PC-9 (cell line): ENCODE data around the gene ST3GAL6. TPM values are rescaled to one million over a fixed set of nuclear protein-coding genes. Genes with fewer than 3 reads are reported as not detected.

Experiments
- BruUV-seq: library from RNA; stranded (reverse); fragments of 400-500 nt; replicated peaks from 2 replicates; lab custom pipeline; 2021; lab: Mats Ljungman, UMichigan
- CTCF ChIA-PET: fragments of 300-600 bp; sonication (Branson Sonifier 250); formaldehyde crosslinking; loops from one replicate; lab custom pipeline; 2022; ENCODE audit warnings: antibody characterized with exemption; lab: Charles Lee
- POLR2A ChIA-PET: fragments of 300-600 bp; sonication (Branson Sonifier 250); formaldehyde crosslinking; loops from one replicate; lab custom pipeline; 2022; ENCODE audit warnings: antibody characterized with exemption; ENCODE audit not compliant: unreplicated experiment; lab: Charles Lee
- DNase-seq, 2 experiments: peaks; one replicate each; pipeline versions ENCODE4 v3.0.0 to v3.0.0-alpha.2; 2015 to 2022; ENCODE audit warnings: mixed read lengths in 1 of 2
- H2AFZ ChIP-seq: fragments of 200-600 bp; sonication (generic); 2 replicates; pipeline ENCODE4 v1.8.1; 2017; ENCODE audit warnings: antibody characterized with exemption
- H3F3A ChIP-seq: fragments of 200-600 bp; sonication (generic); 2 replicates; pipeline ENCODE4 v1.8.1; 2017; ENCODE audit warnings: antibody characterized with exemption, mild to moderate bottlenecking, low read depth; ENCODE audit not compliant: insufficient read depth
- H3K27ac ChIP-seq: fragments of 200-600 bp; sonication (generic); 2 replicates; pipeline ENCODE4 v1.6.1; 2016; ENCODE audit warnings: mixed run types
- H3K27me3 ChIP-seq: fragments of 200-600 bp; sonication (generic); 2 replicates; pipeline ENCODE4 v1.6.1; 2016; ENCODE audit warnings: low read depth, mixed run types; ENCODE audit not compliant: insufficient read depth
- H3K36me3 ChIP-seq: fragments of 200-600 bp; sonication (generic); 2 replicates; pipeline ENCODE4 v1.6.1; 2016; ENCODE audit warnings: low read depth, mixed run types
- H3K4me1 ChIP-seq: fragments of 200-600 bp; sonication (generic); replicated peaks from 2 replicates; pipeline ENCODE4 v1.6.1; 2016; ENCODE audit warnings: mixed run types; ENCODE audit not compliant: insufficient read depth
- H3K4me2 ChIP-seq: fragments of 200-600 bp; sonication (generic); 2 replicates; pipeline ENCODE4 v1.6.1; 2017; ENCODE audit warnings: mixed run types
- H3K4me3 ChIP-seq: fragments of 200-600 bp; sonication (generic); 2 replicates; pipeline ENCODE4 v1.6.1; 2016; ENCODE audit warnings: mixed run types
- H3K79me2 ChIP-seq: fragments of 200-600 bp; sonication (generic); 2 replicates; pipeline ENCODE4 v1.6.1; 2017; ENCODE audit warnings: low read depth, mixed run types
- H3K9me2 ChIP-seq: fragments of 200-600 bp; sonication (generic); 2 replicates; pipeline ENCODE4 v1.8.1; 2017; ENCODE audit warnings: mild to moderate bottlenecking; ENCODE audit not compliant: insufficient read depth
- H3K9me3 ChIP-seq: fragments of 200-600 bp; sonication (generic); 2 replicates; pipeline ENCODE4 v1.8.1; 2016; ENCODE audit warnings: low read depth; ENCODE audit not compliant: insufficient read depth
- H4K20me1 ChIP-seq: fragments of 200-600 bp; sonication (generic); 2 replicates; pipeline ENCODE4 v1.8.1; 2017; ENCODE audit not compliant: insufficient read depth
- EZH2 ChIP-seq: fragments of 200-600 bp; sonication (generic); IDR thresholded peaks from 2 replicates; pipeline ENCODE4 v1.8.0; 2017; ENCODE audit warnings: antibody characterized with exemption, low read depth
- intact Hi-C: fragments of 100-400 bp; cut with micrococcal nuclease; formaldehyde crosslinking; loops from one replicate; pipeline ENCODE4 v1.10.0; 2022; ENCODE audit not compliant: unreplicated experiment
- total RNA-seq: library from RNA; stranded (reverse); gene quantifications from 2 replicates; pipeline ENCODE4 v1.2.3, GENCODE V29; 2021
- TF ChIP-seq, protein P1 (sequence below): fragments of 200-600 bp; sonication (generic); conservative IDR thresholded peaks from 2 replicates; pipeline ENCODE4 v1.6.1; 2017; ENCODE audit warnings: mixed run types, antibody characterized with exemption, mild to moderate bottlenecking, moderate library complexity

ST3GAL6 gene
- total RNA-seq, 1 experiment from 2014 or later: 5.4 TPM

DNA sequence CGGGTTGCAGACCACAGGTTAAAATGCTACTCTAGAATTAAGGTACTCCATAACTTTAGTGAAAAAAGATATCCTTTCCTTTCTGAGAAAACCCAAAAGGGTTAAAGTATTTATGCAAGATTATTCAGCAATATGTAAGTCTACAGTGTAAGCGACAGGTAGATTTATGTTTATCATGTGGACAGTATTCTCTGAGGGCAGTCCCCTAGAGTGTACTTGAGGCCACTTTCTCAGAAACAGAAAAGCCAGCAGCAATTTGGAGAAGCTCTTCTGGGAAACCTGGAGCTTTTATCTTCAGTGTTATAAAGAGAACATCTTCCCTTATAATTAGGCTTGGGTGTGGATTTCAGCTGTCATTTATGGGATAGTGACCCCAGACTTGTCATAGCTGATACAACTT, 8.9 kb downstream of the ST3GAL6 start:
- no TSS peak for BruUV-seq
- Histone ChIP-seq H3K9me2 (no peaks in the 10 kb centered on the region), H3K4me2 (no peak overlapping the region), H3K27me3 (no peaks in the 10 kb centered on the region), H3K4me3 (no peak overlapping the region), H3F3A (no peaks in the 10 kb centered on the region), H3K4me1 (no peaks in the 10 kb centered on the region), H3K9me3 (no peaks in the 10 kb centered on the region), H4K20me1 (no peaks in the 10 kb centered on the region), H3K79me2 (no peaks in the 10 kb centered on the region), H3K27ac (no peak overlapping the region), H2AFZ (no peak overlapping the region), H3K36me3 (no peaks in the 10 kb centered on the region)
- DNase-seq: no peak
- ChIA-PET CTCF (no interaction called here), POLR2A (no interaction called here)
- intact Hi-C loops: no loop called here
- TF ChIP-seq, protein P1, sequence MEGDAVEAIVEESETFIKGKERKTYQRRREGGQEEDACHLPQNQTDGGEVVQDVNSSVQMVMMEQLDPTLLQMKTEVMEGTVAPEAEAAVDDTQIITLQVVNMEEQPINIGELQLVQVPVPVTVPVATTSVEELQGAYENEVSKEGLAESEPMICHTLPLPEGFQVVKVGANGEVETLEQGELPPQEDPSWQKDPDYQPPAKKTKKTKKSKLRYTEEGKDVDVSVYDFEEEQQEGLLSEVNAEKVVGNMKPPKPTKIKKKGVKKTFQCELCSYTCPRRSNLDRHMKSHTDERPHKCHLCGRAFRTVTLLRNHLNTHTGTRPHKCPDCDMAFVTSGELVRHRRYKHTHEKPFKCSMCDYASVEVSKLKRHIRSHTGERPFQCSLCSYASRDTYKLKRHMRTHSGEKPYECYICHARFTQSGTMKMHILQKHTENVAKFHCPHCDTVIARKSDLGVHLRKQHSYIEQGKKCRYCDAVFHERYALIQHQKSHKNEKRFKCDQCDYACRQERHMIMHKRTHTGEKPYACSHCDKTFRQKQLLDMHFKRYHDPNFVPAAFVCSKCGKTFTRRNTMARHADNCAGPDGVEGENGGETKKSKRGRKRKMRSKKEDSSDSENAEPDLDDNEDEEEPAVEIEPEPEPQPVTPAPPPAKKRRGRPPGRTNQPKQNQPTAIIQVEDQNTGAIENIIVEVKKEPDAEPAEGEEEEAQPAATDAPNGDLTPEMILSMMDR: no peak
- TF ChIP-seq EZH2: no peak

DNA sequence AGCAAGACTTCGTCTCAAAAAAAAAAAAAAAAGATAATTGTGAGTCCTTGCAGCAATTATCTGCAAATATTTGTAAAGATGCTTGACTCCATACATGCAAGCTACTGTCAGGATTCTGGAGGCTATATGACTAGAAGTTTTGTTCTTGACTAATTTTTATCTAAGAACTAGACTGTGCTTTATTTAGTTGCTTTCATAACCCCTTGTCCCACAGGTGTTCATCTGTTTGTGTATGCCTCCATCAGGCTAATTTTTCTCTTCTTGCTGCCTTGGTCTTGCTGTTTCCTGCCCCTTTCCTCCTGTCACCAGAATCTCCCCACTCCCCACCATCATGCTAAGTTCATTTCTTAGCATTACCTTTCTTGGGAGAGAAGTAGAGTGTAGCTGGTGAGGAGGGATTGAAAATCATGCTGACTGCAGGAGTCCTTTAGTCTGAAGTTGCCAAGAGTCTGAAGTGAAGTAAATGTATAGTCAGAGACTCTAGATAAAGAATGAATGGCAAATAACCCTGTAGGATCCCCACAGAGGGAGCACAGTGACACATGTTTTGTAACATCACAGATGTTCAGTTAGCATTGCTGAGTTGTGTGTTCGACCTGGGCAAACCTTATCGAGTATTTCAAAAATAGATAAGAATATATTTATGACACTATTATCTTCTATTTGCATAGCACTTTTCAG, 12.5 kb downstream of the ST3GAL6 start:
- Histone ChIP-seq H3K9me2 (no peaks in the 10 kb centered on the region), H3K79me2 (no peaks in the 10 kb centered on the region), H3K27ac (no peak overlapping the region), H3K4me2 (no peak overlapping the region), H2AFZ (no peak overlapping the region), H3K27me3 (no peaks in the 10 kb centered on the region), H4K20me1 (no peaks in the 10 kb centered on the region), H3F3A (no peaks in the 10 kb centered on the region), H3K36me3 (no peaks in the 10 kb centered on the region), H3K4me1 (no peaks in the 10 kb centered on the region), H3K4me3 (no peak overlapping the region), H3K9me3 (no peaks in the 10 kb centered on the region)
- intact Hi-C loops: no loop called here
- no peak for DNase-seq
- BruUV-seq: no TSS peak
- ChIA-PET CTCF (no interaction called here), POLR2A (no interaction called here)
- TF ChIP-seq EZH2: no peak
- TF ChIP-seq, protein P1: no peak

DNA sequence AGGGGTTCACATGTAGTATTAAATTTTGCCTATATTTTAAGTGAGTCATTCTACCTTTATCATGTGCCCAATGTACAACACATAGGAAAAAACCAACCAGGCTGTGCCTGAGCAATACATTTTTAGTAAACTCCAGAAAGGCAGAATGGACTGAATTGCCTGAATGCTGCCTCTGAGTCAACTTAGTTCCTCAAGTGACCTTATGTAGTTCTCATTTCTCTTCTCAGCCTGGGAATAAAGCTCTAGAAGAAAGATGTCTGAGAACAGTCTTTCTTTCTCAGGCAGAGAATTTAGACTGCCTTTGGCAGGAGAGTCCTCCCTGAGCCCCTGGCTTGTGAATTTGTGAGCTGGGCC, 13.0 kb downstream of the ST3GAL6 start:
- Histone ChIP-seq H3K27me3 (no peaks in the 10 kb centered on the region), H3K27ac (no peak overlapping the region), H3K79me2 (no peaks in the 10 kb centered on the region), H3F3A (no peaks in the 10 kb centered on the region), H2AFZ (no peak overlapping the region), H3K4me3 (no peak overlapping the region), H3K4me1 (no peaks in the 10 kb centered on the region), H3K9me3 (no peaks in the 10 kb centered on the region), H3K4me2 (no peak overlapping the region), H4K20me1 (no peaks in the 10 kb centered on the region), H3K9me2 (no peaks in the 10 kb centered on the region), H3K36me3 (no peaks in the 10 kb centered on the region)
- no TSS peak for BruUV-seq
- TF ChIP-seq EZH2: no peak
- TF ChIP-seq, protein P1: no peak
- CTCF ChIA-PET: no interaction called here
- DNase-seq: no peak
- POLR2A ChIA-PET: no interaction called here
- intact Hi-C loops: no loop called here
